ENCODE measurements around the gene SLC9C1. TPM values are rescaled to one million over a fixed set of nuclear protein-coding genes. Genes with fewer than 3 reads are reported as not detected.

SLC9C1 gene
- total RNA-seq, 1 donor from 2014 or later: 4.1 TPM

DNA sequence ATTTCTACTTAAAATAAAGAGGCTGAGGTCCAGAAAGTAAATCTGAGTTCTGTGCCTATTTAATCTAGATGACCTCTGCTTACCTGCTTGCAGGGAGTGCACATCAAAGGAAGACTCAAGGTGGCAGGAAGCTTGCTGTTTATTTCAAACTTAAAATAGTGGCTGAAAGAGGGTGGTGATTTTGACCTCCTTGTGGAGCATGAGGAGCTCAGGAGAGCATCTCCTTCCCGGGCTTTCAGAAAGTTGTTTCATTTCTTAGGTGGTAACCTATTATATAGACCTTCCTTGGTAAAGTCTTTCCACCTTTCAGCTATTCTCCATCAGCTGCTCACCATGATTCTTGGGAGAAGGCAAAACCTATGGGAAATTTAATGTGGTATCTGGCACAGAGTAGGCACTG lies 161.5 kb downstream of the SLC9C1 start:
- no peak for DNase-seq (ENCODE audit: low spot score)

- no peak for DNase-seq (ENCODE audit: low spot score)
Measured at GRCh38 chr3:112132088-112132487, 161.9 kb downstream of the SLC9C1 start.

DNA sequence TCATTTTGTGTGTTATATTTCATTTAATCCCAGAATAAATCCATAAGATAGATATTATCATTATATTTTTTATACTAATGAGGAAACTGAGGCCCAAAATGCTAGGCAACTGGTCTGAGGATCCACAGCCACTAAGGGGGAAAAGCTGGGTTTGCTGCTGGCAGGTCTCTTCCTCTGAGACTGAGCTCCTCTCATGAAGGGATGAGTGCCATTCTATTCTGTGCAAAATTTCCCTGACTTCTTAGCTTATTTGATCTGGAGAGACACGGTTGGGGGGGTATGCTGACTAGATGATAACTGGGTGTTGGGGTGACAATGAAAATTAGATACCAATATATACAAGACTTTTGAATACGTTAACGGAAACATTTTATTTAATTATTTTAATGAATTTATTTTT lies 162.9 kb downstream of the SLC9C1 start:
- no peak for DNase-seq (ENCODE audit: low spot score)

- no peak for DNase-seq (ENCODE audit: low spot score)
Measured at GRCh38 chr3:112130638-112130993, 163.4 kb downstream of the SLC9C1 start.

- no peak for DNase-seq (ENCODE audit: low spot score)
Measured at GRCh38 chr3:112129925-112130637, 163.9 kb downstream of the SLC9C1 start.

DNA sequence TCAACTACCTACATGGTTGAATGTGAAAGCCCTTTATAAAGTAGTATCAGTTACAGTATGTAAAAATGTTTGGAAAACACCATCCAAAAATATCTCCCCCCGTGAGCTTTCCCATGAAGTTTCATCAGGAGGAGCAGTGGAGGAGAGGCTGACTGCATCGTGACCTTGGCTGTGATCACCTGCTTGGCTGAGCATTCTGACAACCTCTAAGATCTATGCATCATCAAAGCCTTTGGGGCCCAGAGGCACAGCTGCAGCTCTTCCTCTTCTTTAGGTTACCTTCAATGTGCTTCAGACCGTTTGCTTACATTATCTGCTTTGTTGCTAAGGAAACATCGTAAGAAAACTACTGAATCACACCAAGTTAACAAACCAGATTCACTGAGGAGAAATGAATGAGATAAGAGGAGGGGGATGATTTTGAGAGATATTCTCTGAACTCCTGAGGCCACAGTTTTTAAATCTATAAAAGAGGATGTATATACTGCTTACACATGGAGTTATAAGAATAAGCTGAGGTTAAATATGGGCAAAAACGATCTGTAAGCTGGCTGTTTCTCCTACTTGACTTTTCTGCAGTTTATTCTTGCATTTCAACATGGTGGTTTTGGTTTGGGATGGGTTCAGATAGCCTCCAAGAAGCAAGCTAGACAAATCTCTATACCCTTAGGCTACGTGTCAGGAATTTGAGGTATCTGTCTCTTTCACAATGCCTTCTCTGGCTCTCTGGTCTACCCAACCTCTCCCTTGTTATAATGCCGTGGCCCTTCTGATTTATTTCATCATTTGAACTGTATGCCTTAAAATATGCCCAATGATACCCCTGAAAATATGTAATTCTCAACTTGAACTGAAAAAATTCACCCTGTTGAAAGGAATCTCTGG lies 164.9 kb downstream of the SLC9C1 start:
- peak; percentile 45 for DNase-seq (ENCODE audit: low spot score)

DNA sequence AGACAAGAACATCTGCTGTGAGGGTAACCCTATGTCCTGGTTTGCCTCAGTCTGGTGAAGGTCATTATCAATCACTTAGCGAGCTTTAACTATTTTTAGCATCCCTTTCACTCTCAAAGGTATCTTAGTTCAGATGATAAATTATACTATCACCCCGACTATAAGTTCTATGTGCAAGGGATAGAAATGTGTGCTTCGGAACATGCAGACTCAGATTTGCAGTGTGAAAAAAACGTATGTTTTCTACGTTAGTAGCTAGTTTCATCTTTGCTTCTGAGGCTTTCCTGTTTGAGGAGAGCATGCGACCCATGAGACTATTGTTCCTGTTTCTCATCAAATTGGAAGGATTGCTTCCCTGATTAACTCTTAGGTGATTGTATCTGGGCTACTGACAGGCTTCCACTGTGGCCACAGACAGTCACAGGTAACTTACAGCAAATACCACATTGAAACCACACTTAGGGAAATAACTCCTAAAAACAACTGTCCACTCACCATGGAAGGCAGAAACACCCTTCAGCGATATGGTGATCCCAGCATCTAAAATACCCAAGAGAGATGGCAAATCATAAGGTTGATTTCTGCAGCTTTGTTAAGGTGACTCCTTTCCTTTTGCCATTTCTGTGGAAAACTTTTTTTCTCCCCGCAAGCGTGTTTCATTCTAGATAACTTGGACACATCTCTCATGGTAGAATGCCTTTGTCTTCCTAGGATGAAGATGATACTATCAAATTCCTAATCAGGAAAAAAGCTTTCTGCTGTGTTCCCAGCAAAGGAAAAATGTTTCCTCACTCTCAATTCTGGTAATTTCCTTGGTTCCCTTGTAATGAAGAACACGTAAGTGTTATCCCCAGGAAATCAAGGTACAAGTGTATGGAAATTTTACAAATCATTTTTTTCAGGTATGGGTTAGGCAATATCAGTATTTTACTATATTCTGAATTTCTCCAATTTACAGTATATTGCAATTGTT lies 166.2 kb downstream of the SLC9C1 start:
- DNase-seq (ENCODE audit: low spot score): no peak

GRCh38 chr3:112126511-112126911 lies 167.5 kb downstream of the SLC9C1 start:
- peak; percentile 24 for DNase-seq (ENCODE audit: low spot score)

GRCh38 chr3:112124907-112125607 lies 169.0 kb downstream of the SLC9C1 start:
- no peak for DNase-seq (ENCODE audit: low spot score)

DNA sequence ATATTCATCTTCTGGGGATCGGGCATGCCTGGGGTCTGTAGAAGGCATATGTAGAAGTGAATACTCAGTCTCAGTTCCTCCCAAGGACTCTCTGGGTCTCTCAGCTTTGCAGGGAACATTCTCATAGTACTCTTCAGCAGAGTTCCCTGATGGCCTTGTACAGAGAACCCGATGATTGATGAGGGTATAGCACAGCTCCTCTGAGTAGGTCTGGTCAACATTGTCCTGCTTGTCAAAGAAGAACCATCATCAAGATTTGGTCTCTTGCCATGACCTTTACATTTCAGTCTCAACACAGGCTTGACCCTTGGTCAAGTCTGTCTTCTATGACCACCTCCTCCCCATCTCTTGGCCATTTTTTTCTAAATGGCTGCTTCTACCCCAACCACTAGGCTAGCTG lies 170.5 kb downstream of the SLC9C1 start:
- no peak for DNase-seq (ENCODE audit: low spot score)

GRCh38 chr3:112122870-112123269 lies 171.1 kb downstream of the SLC9C1 start:
- no peak for DNase-seq (ENCODE audit: low spot score)

DNA sequence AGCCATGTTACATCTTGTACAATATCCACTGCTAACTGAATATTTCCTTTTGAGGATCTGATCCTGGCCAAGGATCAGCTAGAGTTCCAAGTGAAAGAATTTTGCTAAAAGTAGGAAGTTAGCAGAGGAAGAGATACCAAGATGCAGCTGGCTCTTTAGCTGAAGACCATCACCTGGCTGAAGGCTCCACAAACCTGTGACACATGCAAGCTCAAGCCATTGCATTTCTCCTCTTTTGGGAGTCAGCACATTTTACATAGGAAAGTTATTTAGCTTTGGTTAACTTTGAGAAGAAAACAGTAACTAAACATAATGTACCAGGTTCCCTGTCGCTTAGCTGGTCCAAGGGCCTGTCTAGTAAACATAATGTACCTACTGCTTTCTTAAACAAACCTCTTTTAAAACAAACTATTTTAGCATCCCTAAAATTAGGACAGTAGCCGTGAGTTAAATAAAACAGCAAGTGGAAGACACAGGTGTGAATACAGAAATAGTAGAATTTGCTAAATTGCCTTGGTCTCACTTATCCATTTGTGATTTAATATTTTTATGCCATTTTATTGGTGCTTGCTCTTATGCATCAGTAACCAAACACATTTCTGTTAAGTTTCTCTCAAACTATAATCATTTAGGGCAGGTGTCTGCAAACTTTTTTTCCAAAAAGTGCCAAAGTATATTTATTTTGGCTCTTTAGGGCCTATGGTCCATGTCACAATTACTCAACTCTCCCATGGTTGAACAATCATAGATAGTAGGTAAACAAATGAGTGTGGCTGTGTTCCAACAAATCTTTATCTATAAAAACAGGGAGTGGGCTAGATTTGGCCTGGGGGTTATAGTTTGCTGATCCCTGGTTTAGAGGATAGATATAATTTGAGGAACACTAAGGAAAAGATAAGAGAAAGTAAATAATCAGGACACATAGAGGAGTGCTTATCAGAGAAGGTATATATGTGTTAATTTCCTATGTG lies 172.2 kb downstream of the SLC9C1 start:
- DNase-seq (ENCODE audit: low spot score): no peak

DNA sequence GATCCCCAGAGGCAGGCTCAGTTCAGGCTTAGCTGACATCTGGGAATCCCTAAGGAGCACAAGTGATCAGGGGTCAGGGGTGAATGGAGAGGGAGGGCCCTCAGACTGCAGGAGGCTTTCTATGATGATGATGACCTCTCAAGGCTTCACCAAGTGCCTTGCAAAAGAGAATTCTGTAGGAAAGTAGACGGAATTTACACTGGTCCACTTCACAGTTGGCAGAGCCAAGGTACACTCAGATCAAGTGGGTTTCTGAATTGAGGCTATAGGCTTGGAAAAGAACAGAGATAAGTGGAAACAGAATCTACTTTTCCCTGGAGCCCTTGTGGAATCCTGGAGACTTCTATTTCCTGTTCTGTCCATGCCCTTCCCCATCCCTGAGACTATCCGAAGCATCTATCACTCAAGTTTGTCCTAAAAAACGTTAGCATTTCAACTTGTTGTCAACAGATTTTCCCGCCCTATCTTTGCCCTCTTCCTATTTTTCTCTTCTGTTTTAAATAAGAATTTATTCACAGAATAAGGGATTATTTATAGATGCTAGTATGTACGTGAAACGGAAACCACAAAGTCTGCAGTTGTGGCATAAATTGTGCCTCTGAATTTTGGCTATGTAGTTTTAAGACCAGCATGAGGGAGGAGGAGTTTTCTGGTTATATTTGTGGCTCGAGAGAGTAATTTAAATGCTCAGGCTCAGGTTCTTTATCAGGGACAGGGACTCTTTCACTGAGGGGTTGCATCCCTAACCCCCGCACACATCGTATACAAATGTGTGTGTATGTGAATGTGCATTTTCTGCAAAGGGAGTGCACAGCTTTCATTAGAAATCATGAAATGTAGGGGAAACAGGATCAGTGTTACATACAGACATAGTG lies 173.8 kb downstream of the SLC9C1 start:
- no peak for DNase-seq (ENCODE audit: low spot score)

DNA sequence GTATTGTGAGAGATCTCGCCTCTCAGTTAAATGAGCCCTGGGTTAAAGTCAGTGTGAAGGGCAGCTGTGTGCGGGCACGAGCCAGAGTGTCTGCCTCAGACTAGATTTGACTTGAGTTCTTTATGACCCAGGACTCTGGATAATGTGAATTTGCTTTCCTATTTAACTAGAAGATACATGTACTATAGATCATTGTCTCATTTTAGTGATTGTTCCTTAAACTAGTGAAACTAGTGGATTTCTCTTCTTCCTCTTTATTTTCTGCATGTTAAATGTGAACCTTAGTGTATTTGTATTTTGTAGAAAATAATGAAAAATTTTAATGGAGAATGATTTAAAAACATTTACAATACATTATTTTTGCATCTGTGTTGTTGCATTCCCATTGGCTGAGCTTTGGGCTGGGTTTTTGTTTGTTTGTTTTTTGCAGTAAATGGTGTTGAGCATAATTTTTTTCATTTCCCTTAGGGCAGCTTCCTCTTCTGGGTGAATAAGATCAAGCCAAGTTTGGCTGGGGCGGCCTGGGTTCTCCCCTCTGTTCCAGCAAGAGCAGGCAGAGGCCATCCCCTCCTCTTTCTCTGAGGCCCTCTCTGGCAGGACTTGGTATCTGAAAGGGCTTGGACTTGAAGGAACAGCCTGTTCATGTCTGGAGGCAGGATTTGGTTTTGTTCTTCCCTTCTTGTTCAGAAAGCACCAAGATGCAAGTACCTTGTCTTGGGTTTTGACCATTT lies 176.0 kb downstream of the SLC9C1 start:
- DNase-seq (ENCODE audit: low spot score): no peak

DNA sequence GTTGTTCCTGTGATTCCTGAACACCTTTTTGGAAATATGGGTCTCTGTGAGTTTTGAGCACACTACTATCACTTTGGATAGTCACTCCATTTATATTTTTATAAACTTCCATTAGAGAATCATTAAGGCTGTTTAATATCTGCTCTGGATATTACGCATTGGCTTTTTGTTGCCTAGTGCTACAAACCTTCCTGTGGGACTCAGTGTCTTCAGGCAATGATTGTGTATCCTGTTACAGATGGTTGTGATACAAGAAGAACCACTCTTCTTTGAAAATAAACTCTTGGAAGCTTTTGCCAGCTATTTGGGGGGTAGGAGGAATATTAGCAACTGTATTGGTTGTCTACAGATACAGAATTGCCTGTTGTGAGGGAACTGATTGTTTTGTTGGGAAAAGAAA lies 176.6 kb downstream of the SLC9C1 start:
- DNase-seq (ENCODE audit: low spot score): no peak

DNA sequence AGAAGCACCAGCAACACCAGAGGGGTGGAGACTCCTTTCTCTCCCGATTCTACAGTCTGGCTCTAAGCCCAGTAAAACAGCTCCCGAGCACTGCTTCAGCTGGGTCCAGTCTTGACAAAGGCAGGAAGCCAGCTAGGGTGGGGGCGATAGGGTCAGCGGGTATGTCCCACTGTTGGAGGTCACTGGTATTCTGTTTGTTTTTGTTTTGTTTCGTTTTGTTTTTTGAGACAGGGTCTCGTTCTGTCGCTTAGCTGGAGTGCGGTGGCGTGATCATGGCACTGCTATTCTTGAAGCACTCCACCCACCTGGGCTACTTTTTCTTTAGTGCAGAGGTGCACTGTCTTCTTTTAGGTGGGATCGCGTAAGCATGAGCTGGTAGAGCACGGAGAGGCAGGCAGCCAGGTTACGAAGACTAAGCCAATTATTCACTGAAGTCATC lies 177.2 kb downstream of the SLC9C1 start:
- DNase-seq (ENCODE audit: low spot score): no peak

DNA sequence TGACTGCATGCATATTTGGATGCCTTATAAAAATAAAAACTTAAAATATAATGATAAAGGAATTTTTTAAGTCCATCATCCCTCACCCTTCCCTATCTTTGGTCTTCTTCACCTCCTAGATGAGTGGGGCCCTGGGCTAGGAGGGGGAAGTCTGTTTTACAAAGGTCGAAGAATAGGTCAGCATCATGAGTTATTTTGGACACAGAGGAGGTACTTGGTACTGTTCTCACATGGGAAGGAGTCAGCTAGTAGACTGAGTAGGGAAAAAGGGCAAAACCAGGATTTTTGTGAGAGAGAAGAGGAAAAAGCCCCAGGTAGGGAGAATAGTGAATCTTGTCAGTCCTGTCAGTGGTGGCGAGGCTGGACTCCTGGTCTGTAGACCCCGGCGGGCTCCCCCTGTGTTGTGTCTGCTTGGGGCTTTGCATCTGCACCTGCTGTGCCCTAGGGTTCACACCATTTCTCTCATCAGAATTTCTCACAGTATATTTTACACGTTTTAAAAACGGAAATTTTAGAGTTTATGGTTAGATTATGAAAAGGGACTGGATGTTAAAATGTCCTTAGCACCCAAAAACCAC lies 178.1 kb downstream of the SLC9C1 start:
- DNase-seq (ENCODE audit: low spot score): no peak
